IMR-90 (cell line): ENCODE data around the gene PRR4. TPM values are rescaled to one million over a fixed set of nuclear protein-coding genes. Genes with fewer than 3 reads are reported as not detected.
A peak's percentile ranks its signal among the peaks of the same experiment; 100 is the strongest.

Experiments used
- ATAC-seq: fragments of 200-7000 bp; cut with Tn5 transposase; 2 replicates; pipeline ENCODE4 v1.9.1; 2020; ENCODE audit warnings: low read depth, mild to moderate bottlenecking, moderate library complexity
- BruUV-seq: library from RNA; stranded (reverse); fragments of 400-500 nt; replicated peaks from 2 replicates; lab custom pipeline; 2021; lab: Mats Ljungman, UMichigan
- CTCF ChIA-PET: fragments of 300-600 bp; formaldehyde crosslinking; extraction: SDS; loops from one replicate; lab custom pipeline; 2021; ENCODE audit warnings: antibody characterized with exemption; lab: Yijun Ruan, JAX
- POLR2A ChIA-PET: fragments of 300-600 bp; sonication (Branson Sonifier 250); formaldehyde crosslinking; loops from one replicate; lab custom pipeline; 2022; ENCODE audit warnings: antibody characterized with exemption; ENCODE audit not compliant: unreplicated experiment; lab: Charles Lee
- DNase-seq: peaks from one replicate; pipeline ENCODE4 v3.0.0; 2013
- H2AFZ ChIP-seq: replicated peaks from 2 replicates; pipeline ENCODE3; 2013; ENCODE audit warnings: low read length, mild to moderate bottlenecking; ENCODE audit not compliant: poor library complexity
- H2AK5ac ChIP-seq: 2 replicates; pipeline ENCODE4 v1.6.1; 2013; ENCODE audit warnings: low read depth, low read length, inconsistent platforms
- H2AK9ac ChIP-seq: replicated peaks from 2 replicates; pipeline ENCODE3; 2013; ENCODE audit warnings: mild to moderate bottlenecking, low read depth, low read length, moderate library complexity; ENCODE audit not compliant: poor library complexity
- H2BK120ac ChIP-seq: 2 replicates; pipeline ENCODE4 v1.6.1; 2013; ENCODE audit warnings: low read depth, low read length, inconsistent platforms
- H2BK15ac ChIP-seq: 3 replicates; pipeline ENCODE4 v1.6.1; 2013; ENCODE audit warnings: low read depth, low read length, inconsistent platforms
- H2BK20ac ChIP-seq: 2 replicates; pipeline ENCODE4 v1.6.1; 2013; ENCODE audit warnings: low read depth, mild to moderate bottlenecking, inconsistent platforms, low read length, moderate library complexity
- H2BK5ac ChIP-seq: 2 replicates; pipeline ENCODE4 v1.6.1; 2013; ENCODE audit warnings: mild to moderate bottlenecking, low read depth, low read length, inconsistent platforms; ENCODE audit not compliant: poor library complexity, severe bottlenecking
- H3K14ac ChIP-seq: replicated peaks from 2 replicates; pipeline ENCODE4 v1.6.1; 2013; ENCODE audit warnings: low read depth, low read length, inconsistent platforms
- H3K18ac ChIP-seq: 2 replicates; pipeline ENCODE4 v1.6.1; 2013; ENCODE audit warnings: low read depth, low read length, control low read depth
- H3K23ac ChIP-seq: 2 replicates; pipeline ENCODE4 v1.6.1; 2013; ENCODE audit warnings: low read depth, low read length, inconsistent platforms
- H3K27ac ChIP-seq: 2 replicates; pipeline ENCODE4 v1.5.1; 2013; ENCODE audit warnings: mild to moderate bottlenecking, control low read depth, low read length; ENCODE audit not compliant: insufficient read depth
- H3K27me3 ChIP-seq: 2 replicates; pipeline ENCODE4 v1.6.1; 2013; ENCODE audit warnings: low read length; ENCODE audit not compliant: control insufficient read depth, insufficient read depth
- H3K36me3 ChIP-seq: 2 replicates; pipeline ENCODE4 v1.6.1; 2013; ENCODE audit warnings: low read length, mixed read lengths; ENCODE audit not compliant: control insufficient read depth, insufficient read depth
- H3K4ac ChIP-seq: 2 replicates; pipeline ENCODE4 v1.6.1; 2013; ENCODE audit warnings: low read depth, low read length, inconsistent platforms
- H3K4me1 ChIP-seq: 2 replicates; pipeline ENCODE4 v1.6.1; 2013; ENCODE audit warnings: low read length, mixed read lengths; ENCODE audit not compliant: control insufficient read depth, insufficient read depth
- H3K4me2 ChIP-seq: 2 replicates; pipeline ENCODE4 v1.6.1; 2013; ENCODE audit warnings: low read depth, mild to moderate bottlenecking, control low read depth, low read length, moderate library complexity
- H3K4me3 ChIP-seq: 2 replicates; pipeline ENCODE4 v1.5.1; 2013; ENCODE audit warnings: low read depth, mild to moderate bottlenecking, control low read depth, low read length, moderate library complexity; ENCODE audit not compliant: insufficient read depth
- H3K56ac ChIP-seq: 2 replicates; pipeline ENCODE4 v1.6.1; 2013; ENCODE audit warnings: low read length, inconsistent platforms; ENCODE audit not compliant: insufficient read depth; ENCODE audit errors: extremely low read depth
- H3K79me1 ChIP-seq, 2 experiments: 2 replicates each; pipeline ENCODE4 v1.6.1; 2013; ENCODE audit warnings: low read length in 2 of 2, inconsistent platforms in 1 of 2, low read depth in 1 of 2
- H3K9ac ChIP-seq: 2 replicates; pipeline ENCODE4 v1.6.1; 2013; ENCODE audit warnings: low read depth, low read length, control low read depth
- H3K9me1 ChIP-seq: 2 replicates; pipeline ENCODE4 v1.6.1; 2013; ENCODE audit warnings: low read length, inconsistent platforms; ENCODE audit not compliant: insufficient read depth
- H3K9me3 ChIP-seq: 2 replicates; pipeline ENCODE4 v1.6.1; 2013; ENCODE audit warnings: low read length; ENCODE audit not compliant: control insufficient read depth, insufficient read depth
- H4K20me1 ChIP-seq: 2 replicates; pipeline ENCODE4 v1.6.1; 2013; ENCODE audit warnings: low read length, inconsistent platforms; ENCODE audit not compliant: insufficient read depth
- H4K5ac ChIP-seq: 2 replicates; pipeline ENCODE4 v1.6.1; 2013; ENCODE audit warnings: mild to moderate bottlenecking, low read depth, low read length, control low read depth
- H4K8ac ChIP-seq, 2 experiments: 2 replicates each; pipeline ENCODE4 v1.6.1; 2013; ENCODE audit warnings: low read depth in 2 of 2, low read length in 2 of 2, control low read depth in 1 of 2, inconsistent platforms in 1 of 2
- H4K91ac ChIP-seq: 2 replicates; pipeline ENCODE4 v1.6.1; 2013; ENCODE audit warnings: low read depth, low read length, inconsistent platforms; ENCODE audit not compliant: insufficient read depth
- CEBPB ChIP-seq: IDR thresholded peaks from 2 replicates; pipeline ENCODE4 v1.6.1; 2012; ENCODE audit warnings: low read depth, low read length, improper control_type of control experiment
- MAFK ChIP-seq: IDR thresholded peaks from 2 replicates; pipeline ENCODE4 v1.6.1; 2012; ENCODE audit warnings: low read depth, low read length, improper control_type of control experiment
- MAZ ChIP-seq: IDR thresholded peaks from 2 replicates; pipeline ENCODE4 v1.6.1; 2012; ENCODE audit warnings: low read depth, mild to moderate bottlenecking, low read length, improper control_type of control experiment, moderate library complexity, borderline replicate concordance
- RAD21 ChIP-seq: IDR thresholded peaks from 2 replicates; pipeline ENCODE4 v1.6.1; 2012; ENCODE audit warnings: low read length, improper control_type of control experiment
- WGBS, 2 experiments: methylation state at CpG; one replicate each; pipeline versions ENCODE4 v1.1.5 to v1.1.7; 2013; ENCODE audit warnings: missing lambda C conversion rate in 2 of 2; ENCODE audit not compliant: insufficient read length in 1 of 2; ENCODE audit errors: extremely low coverage in 2 of 2; 5-methylcytosine and 5-hydroxymethylcytosine counted together
- dilution Hi-C: fragments of 300-500 bp; cut with HindIII; formaldehyde crosslinking; loops from one replicate; pipeline ENCODE4 v1.14.3; 2018; ENCODE audit warnings: low sequenced_read_pairs; ENCODE audit not compliant: unreplicated experiment
- in situ Hi-C: fragments of 300-500 bp; cut with MboI; formaldehyde crosslinking; loops from 3 replicates; pipeline ENCODE4 v1.14.3; 2019; ENCODE audit warnings: low sequenced_read_pairs, inconsistent platforms, mixed read lengths
- intact Hi-C: fragments of 100-400 bp; cut with micrococcal nuclease; formaldehyde crosslinking; loops from 2 replicates; pipeline ENCODE4 v1.10.0; 2022
- polyA plus RNA-seq, 3 experiments: library from polyadenylated mRNA; depleted of rRNA; stranded (reverse); fragments of >200 nt; gene quantifications; 2 replicates each; pipeline ENCODE4 v1.2.3, GENCODE V29; 2012; ENCODE audit warnings: low replicate concordance in 1 of 3
- total RNA-seq: library from RNA; depleted of rRNA; stranded (reverse); fragments of >200 nt; gene quantifications from 2 replicates; pipeline ENCODE4 v1.2.3, GENCODE V29; 2012

Gene PRR4
- total and polyA plus RNA-seq, 2 of the 4 experiments (the other 2 are of a cell fraction), result 0.72 to 1.9 TPM

DNA sequence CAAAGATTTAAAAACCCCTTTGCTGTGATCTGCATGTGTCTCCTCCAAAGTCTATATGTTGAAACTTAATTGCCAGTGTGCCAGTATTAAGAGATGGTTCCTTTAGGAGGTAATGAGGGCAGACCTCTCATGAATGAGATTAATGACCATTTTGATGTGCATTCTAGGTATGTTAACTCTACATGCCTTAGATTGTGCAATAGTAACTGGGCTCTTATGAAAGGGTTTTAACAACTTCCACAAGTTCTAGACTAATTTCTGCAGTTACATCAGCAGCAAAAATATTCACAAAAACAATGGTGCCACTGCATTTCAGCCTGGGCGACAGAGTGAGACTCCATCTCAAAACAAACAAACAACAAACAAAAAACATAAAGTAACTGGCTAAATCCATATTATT lies 19.3 kb downstream of the PRR4 start:
- no peak overlapping the region for H4K5ac ChIP-seq
- no peak overlapping the region for H3K14ac ChIP-seq
- no peak overlapping the region for H3K9ac ChIP-seq
- in situ Hi-C loops, result no loop called here
- TF ChIP-seq MAFK (no peak), MAZ (no peak), RAD21 (no peak), CEBPB (peak; percentile 84)
- ChIA-PET CTCF (no interaction called here), POLR2A (no interaction called here)
- no peaks in the 10 kb centered on the region for H3K79me1 ChIP-seq
- no TSS peak for BruUV-seq
- H2AFZ ChIP-seq, result no peak overlapping the region
- dilution Hi-C loops, result no loop called here
- no peak overlapping the region for H3K18ac ChIP-seq
- intact Hi-C loops, result loop anchor here (10.0 kb wide), 1 partner anchor 345 kb away; the partner anchor contains the start of gene SMIM10L1
- no peaks in the 10 kb centered on the region for H3K27me3 ChIP-seq
- H2BK20ac ChIP-seq, result no peak overlapping the region
- no peak overlapping the region for H2AK5ac ChIP-seq
- H2AK9ac ChIP-seq, result no peak overlapping the region
- no peak overlapping the region for H3K27ac ChIP-seq
- H4K8ac ChIP-seq, result no peak overlapping the region
- DNase-seq (no peak), ATAC-seq (no peak)
- H4K20me1 ChIP-seq, result no peaks in the 10 kb centered on the region
- H3K9me3 ChIP-seq, result no peaks in the 10 kb centered on the region
- no peak overlapping the region for H2BK15ac ChIP-seq
- H3K4me1 ChIP-seq, result no peaks in the 10 kb centered on the region
- H3K4me2 ChIP-seq, result no peak overlapping the region
- H4K91ac ChIP-seq, result no peak overlapping the region
- no CpG with 5 or more reads among the region's 1 CpG for WGBS, 2 experiments
- H3K36me3 ChIP-seq, result no peaks in the 10 kb centered on the region
- no peak overlapping the region for H2BK5ac ChIP-seq
- H2BK120ac ChIP-seq, result no peak overlapping the region
- no peak overlapping the region for H3K4ac ChIP-seq
- H3K23ac ChIP-seq, result no peak overlapping the region
- H3K4me3 ChIP-seq, result no peak overlapping the region
- no peak overlapping the region for H3K56ac ChIP-seq
- no peaks in the 10 kb centered on the region for H3K9me1 ChIP-seq
